ENCODE results near the gene CADM2. TPM values are rescaled to one million over a fixed set of nuclear protein-coding genes. Genes with fewer than 3 reads are reported as not detected.
A peak's percentile ranks its signal among the peaks of the same experiment; 100 is the strongest.

The CADM2 gene
- total and polyA plus RNA-seq, 8 donors: 0.28 to 4.6 (median 0.42) TPM

DNA sequence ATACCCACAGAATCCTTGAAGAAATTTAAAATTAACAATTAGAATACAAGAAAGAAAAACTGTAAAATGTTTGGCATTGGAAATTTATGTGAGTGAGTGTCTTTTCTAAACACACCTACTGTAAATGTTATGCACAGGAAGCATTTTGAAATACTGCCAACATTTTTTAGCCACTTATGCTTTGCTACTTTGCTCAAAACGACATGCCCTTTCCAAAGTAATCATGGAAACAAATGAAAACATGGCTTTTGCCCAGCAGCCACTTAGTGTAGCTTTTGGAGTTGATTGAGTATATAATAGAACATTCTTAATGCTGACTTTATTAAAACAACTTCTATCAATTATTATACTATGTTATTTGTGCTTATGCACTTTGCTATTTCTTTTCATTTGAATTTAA is 823.0 kb downstream of the CADM2 start:
- TF ChIP-seq, protein P1, sequence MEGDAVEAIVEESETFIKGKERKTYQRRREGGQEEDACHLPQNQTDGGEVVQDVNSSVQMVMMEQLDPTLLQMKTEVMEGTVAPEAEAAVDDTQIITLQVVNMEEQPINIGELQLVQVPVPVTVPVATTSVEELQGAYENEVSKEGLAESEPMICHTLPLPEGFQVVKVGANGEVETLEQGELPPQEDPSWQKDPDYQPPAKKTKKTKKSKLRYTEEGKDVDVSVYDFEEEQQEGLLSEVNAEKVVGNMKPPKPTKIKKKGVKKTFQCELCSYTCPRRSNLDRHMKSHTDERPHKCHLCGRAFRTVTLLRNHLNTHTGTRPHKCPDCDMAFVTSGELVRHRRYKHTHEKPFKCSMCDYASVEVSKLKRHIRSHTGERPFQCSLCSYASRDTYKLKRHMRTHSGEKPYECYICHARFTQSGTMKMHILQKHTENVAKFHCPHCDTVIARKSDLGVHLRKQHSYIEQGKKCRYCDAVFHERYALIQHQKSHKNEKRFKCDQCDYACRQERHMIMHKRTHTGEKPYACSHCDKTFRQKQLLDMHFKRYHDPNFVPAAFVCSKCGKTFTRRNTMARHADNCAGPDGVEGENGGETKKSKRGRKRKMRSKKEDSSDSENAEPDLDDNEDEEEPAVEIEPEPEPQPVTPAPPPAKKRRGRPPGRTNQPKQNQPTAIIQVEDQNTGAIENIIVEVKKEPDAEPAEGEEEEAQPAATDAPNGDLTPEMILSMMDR (IDR thresholded peaks at IDR 0.05): no peak
- H3K4me3 ChIP-seq: no peak overlapping the region
- DNase-seq: no peak
- no peaks in the 10 kb centered on the region for H3K27me3 ChIP-seq
- no peaks in the 10 kb centered on the region for H3K9me3 ChIP-seq
- no peak overlapping the region for H3K27ac ChIP-seq
- 0 to 2% methylated on average over 1 of the region's 1 CpG for WGBS, 2 donors
- FAIRE-seq: no peak
- intact Hi-C loops (cut with DNase I): no loop called here
- no peaks in the 10 kb centered on the region for H3K36me3 ChIP-seq
- peak in 1 of 4 donors; percentile 36 for ATAC-seq
- no peaks in the 10 kb centered on the region for H3K4me1 ChIP-seq

DNA sequence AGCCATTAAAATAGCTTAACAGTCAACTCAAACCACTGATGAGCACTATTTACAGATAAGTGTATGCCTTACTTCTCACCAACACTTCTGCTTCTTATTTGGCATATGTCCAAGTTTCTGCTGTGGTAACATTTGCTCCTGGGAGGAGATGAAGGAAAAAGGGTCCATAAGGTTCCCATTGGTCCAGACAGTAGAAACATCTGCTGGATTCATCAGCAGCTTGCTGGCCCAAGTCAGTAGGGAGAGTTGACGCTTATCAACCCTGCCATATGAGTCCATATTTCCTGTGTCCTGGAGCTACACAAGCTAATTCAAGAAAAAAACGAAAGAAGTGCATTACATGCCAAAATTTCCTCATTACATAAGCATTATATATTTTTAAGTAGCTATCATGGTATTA is 824.5 kb downstream of the CADM2 start:
- no peak overlapping the region for H3K4me3 ChIP-seq
- FAIRE-seq (no peak), DNase-seq (no peak), ATAC-seq (no peak)
- H3K9me3 ChIP-seq: no peaks in the 10 kb centered on the region
- intact Hi-C loops (cut with DNase I): no loop called here
- H3K36me3 ChIP-seq: no peaks in the 10 kb centered on the region
- no peaks in the 10 kb centered on the region for H3K27me3 ChIP-seq
- H3K4me1 ChIP-seq: no peaks in the 10 kb centered on the region
- TF ChIP-seq, protein P1 (IDR thresholded peaks at IDR 0.05): no peak
- WGBS, 2 donors: 51 to 58% methylated on average over 2 of the region's 2 CpGs
- H3K27ac ChIP-seq: no peak overlapping the region

DNA sequence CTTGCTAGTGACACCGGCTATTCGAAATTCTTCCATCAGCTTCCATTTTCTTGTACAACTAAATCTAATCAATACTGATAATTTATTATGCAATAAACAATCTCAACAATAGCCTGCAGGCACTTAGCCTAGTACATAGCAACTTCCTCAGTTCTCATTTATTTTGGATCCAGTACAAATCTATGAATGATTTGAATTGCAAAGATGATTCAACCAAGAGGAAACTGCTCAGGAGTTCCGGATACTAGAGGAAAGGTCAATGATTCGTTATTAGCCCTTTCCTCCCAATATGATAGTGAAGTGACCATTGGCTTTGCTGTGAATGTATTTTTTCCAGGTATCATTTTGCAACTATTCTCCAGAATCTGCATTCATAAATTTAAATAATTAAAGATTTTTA is 827.0 kb downstream of the CADM2 start:
- TF ChIP-seq, protein P1 (IDR thresholded peaks at IDR 0.05): no peak
- H3K27ac ChIP-seq: no peak overlapping the region
- H3K36me3 ChIP-seq: no peaks in the 10 kb centered on the region
- ATAC-seq (no peak), FAIRE-seq (no peak), DNase-seq (no peak)
- H3K4me1 ChIP-seq: no peaks in the 10 kb centered on the region
- H3K4me3 ChIP-seq: no peak overlapping the region
- no peaks in the 10 kb centered on the region for H3K9me3 ChIP-seq
- 66 to 75% methylated on average over 4 of the region's 4 CpGs for WGBS, 2 donors
- intact Hi-C loops (cut with DNase I): no loop called here
- no peaks in the 10 kb centered on the region for H3K27me3 ChIP-seq

DNA sequence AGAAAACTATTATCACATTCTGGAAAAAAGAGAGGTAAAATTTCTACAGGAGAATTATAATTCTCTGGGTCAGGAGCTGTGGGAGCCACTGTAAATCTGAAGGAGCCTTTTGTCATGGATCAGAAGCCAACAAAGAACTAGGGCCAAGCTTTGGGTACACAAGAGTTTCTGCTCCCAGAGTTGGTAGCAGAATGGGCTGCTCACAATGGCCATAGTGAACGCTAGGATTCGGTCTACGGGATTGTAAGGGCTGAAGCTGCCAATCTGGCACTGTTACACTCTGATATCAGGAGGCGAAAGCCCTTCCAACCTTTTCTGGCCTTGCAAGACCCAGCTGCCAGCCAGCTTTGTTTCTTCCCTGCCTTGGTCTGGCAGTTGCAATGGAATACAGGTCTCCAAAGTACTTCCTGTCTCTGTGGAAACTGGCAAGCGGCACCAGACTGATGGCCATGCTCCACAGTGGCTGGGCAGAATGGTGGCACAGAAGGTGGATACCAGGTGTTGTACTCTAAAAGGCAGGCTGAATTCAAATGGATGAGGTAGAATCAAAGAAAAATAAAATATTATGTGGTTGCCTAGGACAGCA is 831.7 kb downstream of the CADM2 start:
- Histone ChIP-seq H3K9me3 (no peaks in the 10 kb centered on the region), H3K4me1 (no peaks in the 10 kb centered on the region), H3K4me3 (no peak overlapping the region), H3K27me3 (no peaks in the 10 kb centered on the region), H3K36me3 (no peaks in the 10 kb centered on the region), H3K27ac (peak overlapping the region in 1 of 4 donors; percentile 32)
- ATAC-seq (peak; percentile 89 to 99 (median 98)), FAIRE-seq (no peak), DNase-seq (peak; percentile 59 to 81 (median 74))
- intact Hi-C loops (cut with DNase I): no loop called here
- TF ChIP-seq, protein P1 (IDR thresholded peaks at IDR 0.05): no peak
- 36 to 47% methylated on average over 5 of the region's 5 CpGs for WGBS, 2 donors

DNA sequence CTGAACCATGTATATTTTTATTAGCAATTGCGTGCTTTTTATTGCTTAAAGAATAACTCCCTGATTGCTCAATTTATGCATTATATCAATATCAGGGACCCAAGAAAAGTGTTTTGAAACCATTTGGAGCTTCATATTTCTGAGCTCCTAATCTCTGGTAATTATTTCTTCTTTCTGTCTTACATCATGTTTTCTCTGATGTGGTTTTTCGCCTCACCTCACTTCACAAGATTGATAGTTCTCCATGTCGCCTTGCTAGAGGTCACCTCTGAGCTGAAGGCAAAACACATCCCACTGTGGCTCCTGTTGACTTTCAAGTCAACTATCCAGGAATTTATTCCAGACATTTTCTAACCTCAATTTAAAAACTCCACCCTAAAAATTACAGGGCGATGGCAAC is 837.4 kb downstream of the CADM2 start:
- Histone ChIP-seq H3K27me3 (no peaks in the 10 kb centered on the region), H3K4me1 (no peaks in the 10 kb centered on the region), H3K9me3 (no peaks in the 10 kb centered on the region), H3K4me3 (no peak overlapping the region), H3K36me3 (no peaks in the 10 kb centered on the region), H3K27ac (no peak overlapping the region)
- TF ChIP-seq, protein P1 (IDR thresholded peaks at IDR 0.05): no peak
- WGBS, 2 donors: 64 to 77% methylated on average over 4 of the region's 4 CpGs
- intact Hi-C loops (cut with DNase I): no loop called here
- DNase-seq: no peak
- no peak for ATAC-seq
- no peak for FAIRE-seq

Data from pancreas (tissue), 10 donors.